Activated CD4-positive, alpha-beta memory T cell treated with anti-CD3 and anti-CD28 coated beads, Interleukin-2, amount 10 ng/mL, durations not matched to agents 7 days and 5 days (primary cell): Measurements from ENCODE around the gene NDST1. TPM values are rescaled to one million over a fixed set of nuclear protein-coding genes. Genes with fewer than 3 reads are reported as not detected.

Experiments
- CTCF ChIA-PET: fragments of 350-600 bp; sonication (Branson Sonifier 250); formaldehyde crosslinking; loops from one replicate; lab custom pipeline; 2021; ENCODE audit warnings: antibody characterized with exemption, inconsistent platforms; lab: Charles Lee
- POLR2A ChIA-PET: fragments of 350-600 bp; sonication (Branson Sonifier 250); formaldehyde crosslinking; loops from one replicate; lab custom pipeline; 2021; ENCODE audit warnings: antibody characterized with exemption; lab: Charles Lee
- DNase-seq: peaks from one replicate; pipeline ENCODE4 v3.0.0-alpha.2; 2020
- H3K27ac Mint-ChIP-seq: one replicate; pipeline ENCODE4 v1.8.0; 2021; ENCODE audit warnings: mild to moderate bottlenecking, mixed read lengths
- H3K27me3 Mint-ChIP-seq: one replicate; pipeline ENCODE4 v1.8.0; 2021; ENCODE audit warnings: mixed read lengths
- H3K36me3 Mint-ChIP-seq: one replicate; pipeline ENCODE4 v1.8.0; 2021; ENCODE audit warnings: low read depth, mixed read lengths
- H3K4me1 Mint-ChIP-seq: one replicate; pipeline ENCODE4 v1.8.0; 2021; ENCODE audit warnings: mixed read lengths
- H3K4me3 Mint-ChIP-seq: one replicate; pipeline ENCODE4 v1.8.0; 2021; ENCODE audit warnings: mild to moderate bottlenecking, mixed read lengths
- H3K9me3 Mint-ChIP-seq: one replicate; pipeline ENCODE4 v1.8.0; 2021; ENCODE audit warnings: mixed read lengths
- total RNA-seq, 2 experiments: library from RNA; stranded (reverse); gene quantifications; one replicate each; pipeline ENCODE4 v1.2.3, GENCODE V29; 2021

The NDST1 gene
- total RNA-seq, 2 experiments from 2014 or later: 0.13 to 0.18 TPM

GRCh38 chr5:150589862-150590601 lies 82.1 kb downstream of the NDST1 start:
- CTCF ChIA-PET: interaction anchor here (1.3 kb wide), 1 partner anchor 30 kb away, joined by 3 read pairs; no protein-coding TSS in a partner anchor
- no peak for DNase-seq
- H3K36me3 Mint-ChIP-seq: no peaks in the 10 kb centered on the region
- H3K4me3 Mint-ChIP-seq: no peak overlapping the region
- no peaks in the 10 kb centered on the region for H3K27me3 Mint-ChIP-seq
- H3K9me3 Mint-ChIP-seq: no peaks in the 10 kb centered on the region
- H3K4me1 Mint-ChIP-seq: no peaks in the 10 kb centered on the region
- no peak overlapping the region for H3K27ac Mint-ChIP-seq
- POLR2A ChIA-PET: no interaction called here

- CTCF ChIA-PET: interaction anchor here (1.3 kb wide), 1 partner anchor 31 kb away, joined by 3 read pairs; no protein-coding TSS in a partner anchor
- H3K27ac Mint-ChIP-seq: no peak overlapping the region
- H3K36me3 Mint-ChIP-seq: no peaks in the 10 kb centered on the region
- no peak overlapping the region for H3K4me3 Mint-ChIP-seq
- H3K4me1 Mint-ChIP-seq: no peaks in the 10 kb centered on the region
- no peak for DNase-seq
- H3K9me3 Mint-ChIP-seq: no peaks in the 10 kb centered on the region
- POLR2A ChIA-PET: no interaction called here
- H3K27me3 Mint-ChIP-seq: no peaks in the 10 kb centered on the region
These were observed 83.2 kb downstream of the NDST1 start for GRCh38 chr5:150590979-150591695.

- Mint-ChIP-seq H3K36me3 (no peaks in the 10 kb centered on the region), H3K27me3 (no peaks in the 10 kb centered on the region), H3K9me3 (no peaks in the 10 kb centered on the region), H3K4me3 (no peak overlapping the region), H3K27ac (no peak overlapping the region), H3K4me1 (no peaks in the 10 kb centered on the region)
- POLR2A ChIA-PET: no interaction called here
- DNase-seq: no peak
- CTCF ChIA-PET: no interaction called here
These were observed 85.7 kb downstream of the NDST1 start for GRCh38 chr5:150593593-150593992.

GRCh38 chr5:150593996-150594395 lies 86.1 kb downstream of the NDST1 start:
- H3K9me3 Mint-ChIP-seq: no peaks in the 10 kb centered on the region
- no peaks in the 10 kb centered on the region for H3K4me1 Mint-ChIP-seq
- H3K4me3 Mint-ChIP-seq: no peak overlapping the region
- ChIA-PET CTCF (no interaction called here), POLR2A (no interaction called here)
- no peaks in the 10 kb centered on the region for H3K36me3 Mint-ChIP-seq
- no peak for DNase-seq
- H3K27ac Mint-ChIP-seq: no peak overlapping the region
- H3K27me3 Mint-ChIP-seq: no peaks in the 10 kb centered on the region

GRCh38 chr5:150595466-150596031 lies 87.6 kb downstream of the NDST1 start:
- DNase-seq: no peak
- CTCF ChIA-PET: no interaction called here
- no peaks in the 10 kb centered on the region for H3K27me3 Mint-ChIP-seq

GRCh38 chr5:150596313-150596712 lies 88.4 kb downstream of the NDST1 start:
- Mint-ChIP-seq H3K9me3 (no peaks in the 10 kb centered on the region), H3K27ac (no peak overlapping the region), H3K27me3 (no peaks in the 10 kb centered on the region), H3K36me3 (no peaks in the 10 kb centered on the region), H3K4me3 (no peak overlapping the region), H3K4me1 (no peaks in the 10 kb centered on the region)
- DNase-seq: no peak
- ChIA-PET CTCF (no interaction called here), POLR2A (no interaction called here)

More at GRCh38 chr5:150595466-150596031, 87.6 kb downstream of the NDST1 start:
- Mint-ChIP-seq H3K4me3 (no peak overlapping the region), H3K9me3 (no peaks in the 10 kb centered on the region), H3K27ac (no peak overlapping the region), H3K36me3 (no peaks in the 10 kb centered on the region), H3K4me1 (no peaks in the 10 kb centered on the region)
- POLR2A ChIA-PET: no interaction called here

GRCh38 chr5:150596826-150597225 lies 88.9 kb downstream of the NDST1 start:
- POLR2A ChIA-PET: no interaction called here
- Mint-ChIP-seq H3K27me3 (no peaks in the 10 kb centered on the region), H3K36me3 (no peaks in the 10 kb centered on the region), H3K4me1 (no peaks in the 10 kb centered on the region), H3K9me3 (no peaks in the 10 kb centered on the region), H3K4me3 (no peak overlapping the region), H3K27ac (no peak overlapping the region)
- CTCF ChIA-PET: no interaction called here
- no peak for DNase-seq

GRCh38 chr5:150598006-150598405 lies 90.1 kb downstream of the NDST1 start:
- no peaks in the 10 kb centered on the region for H3K4me1 Mint-ChIP-seq
- H3K27me3 Mint-ChIP-seq: no peaks in the 10 kb centered on the region
- H3K4me3 Mint-ChIP-seq: no peak overlapping the region
- no peak overlapping the region for H3K27ac Mint-ChIP-seq
- H3K36me3 Mint-ChIP-seq: no peaks in the 10 kb centered on the region
- CTCF ChIA-PET: no interaction called here
- POLR2A ChIA-PET: no interaction called here
- H3K9me3 Mint-ChIP-seq: no peaks in the 10 kb centered on the region
- no peak for DNase-seq

GRCh38 chr5:150598821-150599273 lies 90.9 kb downstream of the NDST1 start:
- H3K27me3 Mint-ChIP-seq: no peaks in the 10 kb centered on the region
- CTCF ChIA-PET: no interaction called here
- H3K36me3 Mint-ChIP-seq: no peaks in the 10 kb centered on the region
- no peaks in the 10 kb centered on the region for H3K4me1 Mint-ChIP-seq
- no peak for DNase-seq
- no peak overlapping the region for H3K27ac Mint-ChIP-seq
- no peak overlapping the region for H3K4me3 Mint-ChIP-seq
- POLR2A ChIA-PET: no interaction called here
- no peaks in the 10 kb centered on the region for H3K9me3 Mint-ChIP-seq

- H3K4me3 Mint-ChIP-seq: no peak overlapping the region
- no peak overlapping the region for H3K27ac Mint-ChIP-seq
- H3K36me3 Mint-ChIP-seq: no peaks in the 10 kb centered on the region
- POLR2A ChIA-PET: no interaction called here
- no peaks in the 10 kb centered on the region for H3K9me3 Mint-ChIP-seq
- CTCF ChIA-PET: no interaction called here
- H3K27me3 Mint-ChIP-seq: no peaks in the 10 kb centered on the region
- DNase-seq: no peak
- H3K4me1 Mint-ChIP-seq: no peaks in the 10 kb centered on the region
These were observed 91.3 kb downstream of the NDST1 start for GRCh38 chr5:150599281-150599680.

- H3K4me3 Mint-ChIP-seq: no peak overlapping the region
- no peaks in the 10 kb centered on the region for H3K36me3 Mint-ChIP-seq
- DNase-seq: no peak
- H3K9me3 Mint-ChIP-seq: no peaks in the 10 kb centered on the region
- H3K27ac Mint-ChIP-seq: no peak overlapping the region
- no peaks in the 10 kb centered on the region for H3K4me1 Mint-ChIP-seq
- ChIA-PET POLR2A (no interaction called here), CTCF (no interaction called here)
- H3K27me3 Mint-ChIP-seq: no peaks in the 10 kb centered on the region
These were observed 92.1 kb downstream of the NDST1 start for GRCh38 chr5:150599917-150600511.

- H3K27me3 Mint-ChIP-seq: no peaks in the 10 kb centered on the region
- no peaks in the 10 kb centered on the region for H3K4me1 Mint-ChIP-seq
- DNase-seq: no peak
- ChIA-PET CTCF (no interaction called here), POLR2A (no interaction called here)
- no peak overlapping the region for H3K4me3 Mint-ChIP-seq
- no peaks in the 10 kb centered on the region for H3K9me3 Mint-ChIP-seq
- no peak overlapping the region for H3K27ac Mint-ChIP-seq
- no peaks in the 10 kb centered on the region for H3K36me3 Mint-ChIP-seq
These were observed 92.9 kb downstream of the NDST1 start for GRCh38 chr5:150600616-150601490.
